ENCODE data around the gene EML6. TPM values are rescaled to one million over a fixed set of nuclear protein-coding genes. Genes with fewer than 3 reads are reported as not detected.

EML6 gene
- total and polyA plus RNA-seq, 10 of the 15 experiments (the other 5 are each of a cell fraction or from before 2014, with no cell fraction given), result 0.09 to 0.67 (median 0.21) TPM

DNA sequence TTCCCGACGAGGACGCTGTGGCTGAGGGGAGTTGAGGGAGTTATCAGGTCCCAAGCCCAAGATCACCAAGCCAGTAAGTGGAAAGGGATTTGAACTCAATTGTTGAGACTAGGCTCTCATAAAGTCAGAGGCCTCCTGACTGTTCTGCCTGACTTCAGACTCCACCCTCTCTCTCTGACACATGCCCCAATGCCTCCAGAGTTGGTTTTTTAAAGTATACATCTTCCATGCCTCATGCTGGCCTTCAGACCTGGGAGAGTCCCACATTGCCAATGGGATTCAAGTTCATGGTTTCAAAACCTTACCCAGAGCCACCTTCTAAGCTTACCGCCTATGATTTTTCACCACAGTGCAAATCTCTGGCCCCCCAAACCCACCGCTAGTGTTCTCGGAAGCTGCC lies 226.0 kb downstream of the EML6 start:
- Histone ChIP-seq H4K20me1 (ENCODE audit: control insufficient read depth, insufficient read depth) (no peaks in the 10 kb centered on the region), H2AFZ (ENCODE audit: control insufficient read depth, low read depth, low read length) (no peak overlapping the region), H3K9me3 (replicated peaks; ENCODE audit: control insufficient read depth, insufficient read depth, low read length) (no peaks in the 10 kb centered on the region), H3K27ac (ENCODE audit: control insufficient read depth, insufficient read depth) (no peak overlapping the region), H3K4me2 (ENCODE audit: control insufficient read depth, insufficient read depth) (no peak overlapping the region), H3K4me1 (ENCODE audit: control insufficient read depth, insufficient read depth, low read length) (peaks cover 7% of the 10 kb centered on the region), H3K9ac (ENCODE audit: control insufficient read depth, insufficient read depth, low read length) (no peak overlapping the region), H3K4me3 (no peak overlapping the region), H3K36me3 (ENCODE audit: control insufficient read depth in 2 of 2, insufficient read depth in 2 of 2, low read length in 1 of 2) (no peaks in the 10 kb centered on the region), H3K79me2 (ENCODE audit: control insufficient read depth, insufficient read depth, low read length) (no peaks in the 10 kb centered on the region), H3K27me3 (replicated peaks in 1 of 2; ENCODE audit: control insufficient read depth in 2 of 2, insufficient read depth in 2 of 2, low read length in 1 of 2) (no peaks in the 10 kb centered on the region)
- intact Hi-C loops (cut with micrococcal nuclease; ENCODE audit: unreplicated experiment) (no loop called here), in situ Hi-C loops (cut with MboI) (no loop called here)
- no peak for DNase-seq (ENCODE audit: low read depth, low spot score)
- no peak for TF ChIP-seq ZNF622 (IDR thresholded peaks at IDR 0.05)
- no peak for TF ChIP-seq PAX5 (IDR thresholded peaks at IDR 0.05; ENCODE audit: borderline replicate concordance, low read depth, low read length)
- TF ChIP-seq RBBP5 (conservative IDR thresholded peaks at IDR 0.05), result no peak
- TF ChIP-seq, protein P1, sequence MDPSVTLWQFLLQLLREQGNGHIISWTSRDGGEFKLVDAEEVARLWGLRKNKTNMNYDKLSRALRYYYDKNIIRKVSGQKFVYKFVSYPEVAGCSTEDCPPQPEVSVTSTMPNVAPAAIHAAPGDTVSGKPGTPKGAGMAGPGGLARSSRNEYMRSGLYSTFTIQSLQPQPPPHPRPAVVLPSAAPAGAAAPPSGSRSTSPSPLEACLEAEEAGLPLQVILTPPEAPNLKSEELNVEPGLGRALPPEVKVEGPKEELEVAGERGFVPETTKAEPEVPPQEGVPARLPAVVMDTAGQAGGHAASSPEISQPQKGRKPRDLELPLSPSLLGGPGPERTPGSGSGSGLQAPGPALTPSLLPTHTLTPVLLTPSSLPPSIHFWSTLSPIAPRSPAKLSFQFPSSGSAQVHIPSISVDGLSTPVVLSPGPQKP (IDR thresholded peaks at IDR 0.05; ENCODE audit: low read depth, low read length), result no peak
- no TSS peak for BruUV-seq (replicated peaks)
- no peak for FAIRE-seq
- ChIA-PET CTCF (no interaction called here), RAD21 (ENCODE audit: unreplicated experiment) (no interaction called here), POLR2A (no interaction called here), SMC1A (ENCODE audit: uncharacterized antibody, unreplicated experiment) (interaction anchor here (0.9 to 2.1 kb wide), 2 partner anchors 22 to 50 kb away, joined by 4 read pairs; no protein-coding TSS in a partner anchor)
- no peak for ATAC-seq
- 90% methylated on average over 6 of the region's 6 CpGs for WGBS (ENCODE audit: insufficient coverage, insufficient replicate concordance, low lambda C conversion rate, missing lambda C conversion rate)

DNA sequence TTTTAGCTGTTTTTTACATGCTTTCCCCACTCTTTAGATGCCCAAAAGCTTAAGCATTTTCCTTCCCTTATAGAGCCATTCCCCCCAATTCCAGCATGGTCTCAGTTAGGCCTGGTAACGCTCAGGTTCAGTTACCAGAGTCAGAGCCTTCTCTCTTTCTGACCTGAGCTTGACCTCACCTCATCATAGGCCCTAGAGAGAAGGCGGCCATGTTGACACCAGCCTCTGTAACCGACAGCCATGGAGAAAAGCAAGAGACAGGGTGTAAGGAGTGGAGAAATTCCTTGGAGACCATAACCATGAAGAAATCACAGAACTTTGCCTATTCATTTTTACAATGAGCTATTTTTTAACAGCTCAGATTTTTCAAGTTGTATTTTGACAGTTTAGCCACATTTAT lies 227.3 kb downstream of the EML6 start:
- RAD21 ChIA-PET (ENCODE audit: unreplicated experiment), result no interaction called here
- no peak for FAIRE-seq
- ATAC-seq, result no peak
- no peaks in the 10 kb centered on the region for H3K36me3 ChIP-seq (ENCODE audit: control insufficient read depth in 2 of 2, insufficient read depth in 2 of 2, low read length in 1 of 2)
- H3K9me3 ChIP-seq (replicated peaks; ENCODE audit: control insufficient read depth, insufficient read depth, low read length), result no peaks in the 10 kb centered on the region
- no TSS peak for BruUV-seq (replicated peaks)
- POLR2A ChIA-PET, result interaction anchor here (0.7 kb wide), 1 partner anchor 265 kb away, joined by 3 read pairs; no protein-coding TSS in a partner anchor
- peaks cover under 1% of the 10 kb centered on the region for H3K4me1 ChIP-seq (ENCODE audit: control insufficient read depth, insufficient read depth, low read length)
- in situ Hi-C loops (cut with MboI), result no loop called here
- H4K20me1 ChIP-seq (ENCODE audit: control insufficient read depth, insufficient read depth), result no peaks in the 10 kb centered on the region
- WGBS (ENCODE audit: insufficient coverage, insufficient replicate concordance, low lambda C conversion rate, missing lambda C conversion rate), result 60% methylated on average over 3 of the region's 3 CpGs
- no peaks in the 10 kb centered on the region for H3K79me2 ChIP-seq (ENCODE audit: control insufficient read depth, insufficient read depth, low read length)
- CTCF ChIA-PET, result interaction anchor here (1.3 kb wide), 1 partner anchor 26 kb away, joined by 3 read pairs; no protein-coding TSS in a partner anchor
- no peak overlapping the region for H3K4me2 ChIP-seq (ENCODE audit: control insufficient read depth, insufficient read depth)
- DNase-seq (ENCODE audit: low read depth, low spot score), result no peak
- no peak overlapping the region for H3K9ac ChIP-seq (ENCODE audit: control insufficient read depth, insufficient read depth, low read length)
- H2AFZ ChIP-seq (ENCODE audit: control insufficient read depth, low read depth, low read length), result no peak overlapping the region
- H3K27me3 ChIP-seq (replicated peaks in 1 of 2; ENCODE audit: control insufficient read depth in 2 of 2, insufficient read depth in 2 of 2, low read length in 1 of 2), result no peaks in the 10 kb centered on the region
- SMC1A ChIA-PET (ENCODE audit: uncharacterized antibody, unreplicated experiment), result interaction anchor here (1.0 to 2.1 kb wide), 2 partner anchors 21 to 61 kb away, joined by 4 read pairs; no protein-coding TSS in a partner anchor
- no peak overlapping the region for H3K4me3 ChIP-seq
- intact Hi-C loops (cut with micrococcal nuclease; ENCODE audit: unreplicated experiment), result no loop called here
- no peak overlapping the region for H3K27ac ChIP-seq (ENCODE audit: control insufficient read depth, insufficient read depth)
- TF ChIP-seq SP1 (IDR thresholded peaks at IDR 0.05; ENCODE audit: low read depth, low read length), result no peak
- TF ChIP-seq ZNF207 (IDR thresholded peaks at IDR 0.05; ENCODE audit: borderline replicate concordance), result no peak
- no peak for TF ChIP-seq MYC (IDR thresholded peaks at IDR 0.05; ENCODE audit: insufficient read depth, insufficient read length, insufficient replicate concordance, low read length, severe bottlenecking)
- no peak for TF ChIP-seq PAX8 (IDR thresholded peaks at IDR 0.05)
- no peak for TF ChIP-seq SMAD1 (IDR thresholded peaks at IDR 0.05; ENCODE audit: low read depth, partially characterized antibody)
- TF ChIP-seq, protein P2, sequence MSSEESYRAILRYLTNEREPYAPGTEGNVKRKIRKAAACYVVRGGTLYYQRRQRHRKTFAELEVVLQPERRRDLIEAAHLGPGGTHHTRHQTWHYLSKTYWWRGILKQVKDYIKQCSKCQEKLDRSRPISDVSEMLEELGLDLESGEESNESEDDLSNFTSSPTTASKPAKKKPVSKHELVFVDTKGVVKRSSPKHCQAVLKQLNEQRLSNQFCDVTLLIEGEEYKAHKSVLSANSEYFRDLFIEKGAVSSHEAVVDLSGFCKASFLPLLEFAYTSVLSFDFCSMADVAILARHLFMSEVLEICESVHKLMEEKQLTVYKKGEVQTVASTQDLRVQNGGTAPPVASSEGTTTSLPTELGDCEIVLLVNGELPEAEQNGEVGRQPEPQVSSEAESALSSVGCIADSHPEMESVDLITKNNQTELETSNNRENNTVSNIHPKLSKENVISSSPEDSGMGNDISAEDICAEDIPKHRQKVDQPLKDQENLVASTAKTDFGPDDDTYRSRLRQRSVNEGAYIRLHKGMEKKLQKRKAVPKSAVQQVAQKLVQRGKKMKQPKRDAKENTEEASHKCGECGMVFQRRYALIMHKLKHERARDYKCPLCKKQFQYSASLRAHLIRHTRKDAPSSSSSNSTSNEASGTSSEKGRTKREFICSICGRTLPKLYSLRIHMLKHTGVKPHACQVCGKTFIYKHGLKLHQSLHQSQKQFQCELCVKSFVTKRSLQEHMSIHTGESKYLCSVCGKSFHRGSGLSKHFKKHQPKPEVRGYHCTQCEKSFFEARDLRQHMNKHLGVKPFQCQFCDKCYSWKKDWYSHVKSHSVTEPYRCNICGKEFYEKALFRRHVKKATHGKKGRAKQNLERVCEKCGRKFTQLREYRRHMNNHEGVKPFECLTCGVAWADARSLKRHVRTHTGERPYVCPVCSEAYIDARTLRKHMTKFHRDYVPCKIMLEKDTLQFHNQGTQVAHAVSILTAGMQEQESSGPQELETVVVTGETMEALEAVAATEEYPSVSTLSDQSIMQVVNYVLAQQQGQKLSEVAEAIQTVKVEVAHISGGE (CRISPR knock-in tag; IDR thresholded peaks at IDR 0.05), result no peak
- TF ChIP-seq, protein P3, sequence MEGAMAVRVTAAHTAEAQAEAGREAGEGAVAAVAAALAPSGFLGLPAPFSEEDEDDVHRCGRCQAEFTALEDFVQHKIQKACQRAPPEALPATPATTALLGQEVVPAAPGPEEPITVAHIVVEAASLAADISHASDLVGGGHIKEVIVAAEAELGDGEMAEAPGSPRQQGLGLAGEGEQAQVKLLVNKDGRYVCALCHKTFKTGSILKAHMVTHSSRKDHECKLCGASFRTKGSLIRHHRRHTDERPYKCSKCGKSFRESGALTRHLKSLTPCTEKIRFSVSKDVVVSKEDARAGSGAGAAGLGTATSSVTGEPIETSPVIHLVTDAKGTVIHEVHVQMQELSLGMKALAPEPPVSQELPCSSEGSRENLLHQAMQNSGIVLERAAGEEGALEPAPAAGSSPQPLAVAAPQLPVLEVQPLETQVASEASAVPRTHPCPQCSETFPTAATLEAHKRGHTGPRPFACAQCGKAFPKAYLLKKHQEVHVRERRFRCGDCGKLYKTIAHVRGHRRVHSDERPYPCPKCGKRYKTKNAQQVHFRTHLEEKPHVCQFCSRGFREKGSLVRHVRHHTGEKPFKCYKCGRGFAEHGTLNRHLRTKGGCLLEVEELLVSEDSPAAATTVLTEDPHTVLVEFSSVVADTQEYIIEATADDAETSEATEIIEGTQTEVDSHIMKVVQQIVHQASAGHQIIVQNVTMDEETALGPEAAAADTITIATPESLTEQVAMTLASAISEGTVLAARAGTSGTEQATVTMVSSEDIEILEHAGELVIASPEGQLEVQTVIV (IDR thresholded peaks at IDR 0.05; ENCODE audit: borderline replicate concordance, partially characterized antibody), result no peak

All from GM12878 (cell line).